ENCODE data around the gene PIK3CG.

Gene PIK3CG

DNA sequence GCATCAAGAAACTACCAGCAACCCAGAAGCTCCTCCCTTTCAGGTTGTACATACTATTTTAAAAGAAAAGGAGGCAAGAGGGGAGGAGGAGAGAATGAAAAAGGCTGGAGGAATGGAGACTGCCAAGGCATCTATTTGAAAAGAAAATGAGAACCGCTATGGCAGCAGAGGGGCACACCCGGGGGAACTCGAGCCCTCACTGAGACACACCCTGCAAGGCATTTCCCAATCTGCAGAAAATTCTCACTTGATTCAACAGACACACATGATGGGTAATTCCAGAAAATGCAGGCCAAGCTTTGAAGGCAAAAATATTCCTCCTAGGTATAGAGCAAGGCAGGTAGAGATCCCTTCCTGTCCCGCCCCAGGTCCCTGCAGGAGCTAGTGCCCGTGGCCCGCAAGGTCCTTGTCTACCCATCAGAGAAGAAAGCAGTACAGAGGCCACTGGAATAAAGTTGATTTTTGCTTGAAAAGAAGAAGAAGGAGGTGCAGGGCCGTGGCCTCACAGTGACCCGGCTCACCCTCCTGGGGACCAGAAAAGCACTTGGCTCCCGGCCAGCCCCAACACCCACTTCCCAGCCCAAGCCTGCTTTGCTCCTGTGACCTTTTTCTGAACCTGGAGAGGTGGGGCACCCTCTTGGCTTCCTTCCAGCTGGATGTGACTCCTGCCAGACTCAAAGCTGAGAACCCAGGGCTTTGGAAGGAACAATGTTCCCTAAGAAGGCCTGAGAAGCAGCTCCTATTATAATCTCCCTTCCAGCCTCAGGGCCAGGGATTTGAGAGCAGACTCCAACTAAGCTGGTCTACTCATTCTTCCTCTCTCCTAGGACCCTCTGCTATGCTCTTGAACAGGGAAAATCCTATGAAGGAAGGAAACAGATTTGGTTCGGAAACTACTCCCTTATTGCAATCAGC, 6.2 kb upstream of the PIK3CG start:
- DNase-seq: peak; percentile 41

DNA sequence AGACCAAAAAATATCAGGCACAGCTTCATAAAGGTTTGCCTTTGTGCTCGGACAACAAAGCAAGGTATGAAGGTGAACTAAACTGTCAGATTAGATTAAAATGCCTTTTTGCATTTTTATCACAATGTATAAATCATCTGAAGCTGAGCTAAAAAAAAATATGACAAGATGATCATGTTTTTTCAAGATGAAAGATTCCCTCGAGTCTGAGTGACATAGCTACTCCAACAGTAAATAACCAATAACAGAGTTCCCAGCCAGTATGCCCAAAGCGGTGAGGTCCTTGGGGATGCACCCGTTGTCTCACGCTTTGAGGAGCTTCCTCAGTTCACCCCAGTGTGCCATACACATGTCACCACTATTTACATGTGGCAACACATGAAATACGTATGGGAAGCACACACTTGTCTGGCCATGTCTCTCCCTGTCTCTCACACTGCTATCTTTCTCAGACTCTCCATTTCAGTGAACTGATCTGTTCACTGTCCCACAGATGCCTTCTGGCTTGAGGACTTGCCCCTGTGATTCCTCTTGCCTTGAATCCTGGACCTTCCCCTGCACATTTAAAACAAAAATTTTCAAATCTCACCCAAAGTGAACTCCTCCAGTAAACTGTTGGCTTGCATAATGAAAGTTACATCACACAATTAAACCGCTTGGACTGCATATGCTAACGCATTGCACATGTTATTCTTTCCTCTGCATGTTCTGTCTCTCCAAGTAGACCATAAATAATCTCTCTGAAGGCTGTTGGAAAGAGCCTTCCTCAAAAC, 2.6 kb upstream of the PIK3CG start:
- DNase-seq: peak; percentile 31

DNA sequence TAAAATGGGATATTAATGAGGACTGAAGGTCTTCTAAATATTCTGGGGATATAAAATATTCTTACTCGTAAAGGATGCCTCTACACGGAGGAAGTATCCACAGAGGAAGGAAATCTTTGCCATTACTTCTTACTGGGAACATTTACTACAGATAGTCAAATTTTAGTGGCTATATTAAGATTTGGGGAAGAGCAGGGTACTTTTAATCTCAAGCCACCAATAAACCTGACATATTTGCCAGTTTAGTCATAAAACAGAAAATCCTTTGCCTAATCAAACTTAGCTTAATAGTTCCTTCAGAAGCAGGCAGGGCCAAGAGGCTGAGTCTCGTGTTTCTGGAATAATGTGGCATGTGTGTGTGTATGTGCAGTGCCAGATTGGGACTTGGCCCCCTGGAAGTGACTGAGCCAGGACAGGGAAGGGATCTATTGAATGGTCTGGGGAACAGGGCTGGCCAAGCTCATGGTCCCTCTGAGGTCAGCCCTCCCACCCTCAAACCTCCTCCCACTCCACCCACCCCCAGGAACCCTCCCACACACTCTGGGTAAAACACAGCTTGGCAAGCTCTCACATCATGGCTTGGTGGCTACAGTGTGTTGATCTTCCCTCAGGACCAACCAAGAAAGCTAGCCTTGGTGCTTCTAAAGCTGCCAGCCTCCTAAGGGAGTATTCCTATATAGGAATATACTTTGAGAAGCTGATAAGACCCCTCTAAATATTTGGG, 1.6 kb upstream of the PIK3CG start:
- peak; percentile 5 for DNase-seq

DNA sequence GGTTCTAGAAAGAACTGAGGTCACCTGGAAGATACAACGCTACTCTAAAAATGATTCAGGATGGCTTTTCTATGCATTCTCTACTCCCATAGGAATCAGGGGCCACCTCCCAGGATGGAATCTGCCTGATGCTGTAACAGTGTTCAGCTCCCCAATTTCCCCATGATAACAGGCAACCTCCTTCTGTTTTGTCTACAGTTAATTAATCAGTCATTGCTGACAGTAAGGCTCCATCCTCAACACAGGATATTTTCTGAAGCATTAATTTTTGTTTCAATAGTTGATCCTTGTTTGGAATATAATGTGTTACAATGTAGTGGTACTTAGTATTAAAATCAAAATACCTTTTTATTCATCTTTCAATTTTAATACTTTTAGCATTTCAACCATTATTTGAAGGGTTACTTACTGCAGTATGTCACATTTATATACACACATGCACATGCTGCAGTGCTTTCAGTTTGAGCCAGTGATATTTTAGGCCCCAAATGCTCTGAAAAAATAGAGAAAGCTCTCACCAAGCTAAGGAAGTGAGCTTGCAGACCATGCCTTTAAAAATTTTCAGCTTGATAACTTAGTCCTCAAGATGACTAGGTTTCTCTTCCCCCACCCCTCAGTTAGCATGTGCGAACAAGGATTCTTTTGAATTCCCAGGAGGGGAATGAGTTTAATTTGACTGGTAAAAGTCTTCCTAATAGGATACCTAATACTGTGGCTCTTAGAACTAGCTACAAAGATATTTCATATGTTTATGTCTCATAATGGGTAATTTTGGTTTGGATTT, 592 bp upstream of the PIK3CG start:
- peak; percentile 33 for DNase-seq

DNA sequence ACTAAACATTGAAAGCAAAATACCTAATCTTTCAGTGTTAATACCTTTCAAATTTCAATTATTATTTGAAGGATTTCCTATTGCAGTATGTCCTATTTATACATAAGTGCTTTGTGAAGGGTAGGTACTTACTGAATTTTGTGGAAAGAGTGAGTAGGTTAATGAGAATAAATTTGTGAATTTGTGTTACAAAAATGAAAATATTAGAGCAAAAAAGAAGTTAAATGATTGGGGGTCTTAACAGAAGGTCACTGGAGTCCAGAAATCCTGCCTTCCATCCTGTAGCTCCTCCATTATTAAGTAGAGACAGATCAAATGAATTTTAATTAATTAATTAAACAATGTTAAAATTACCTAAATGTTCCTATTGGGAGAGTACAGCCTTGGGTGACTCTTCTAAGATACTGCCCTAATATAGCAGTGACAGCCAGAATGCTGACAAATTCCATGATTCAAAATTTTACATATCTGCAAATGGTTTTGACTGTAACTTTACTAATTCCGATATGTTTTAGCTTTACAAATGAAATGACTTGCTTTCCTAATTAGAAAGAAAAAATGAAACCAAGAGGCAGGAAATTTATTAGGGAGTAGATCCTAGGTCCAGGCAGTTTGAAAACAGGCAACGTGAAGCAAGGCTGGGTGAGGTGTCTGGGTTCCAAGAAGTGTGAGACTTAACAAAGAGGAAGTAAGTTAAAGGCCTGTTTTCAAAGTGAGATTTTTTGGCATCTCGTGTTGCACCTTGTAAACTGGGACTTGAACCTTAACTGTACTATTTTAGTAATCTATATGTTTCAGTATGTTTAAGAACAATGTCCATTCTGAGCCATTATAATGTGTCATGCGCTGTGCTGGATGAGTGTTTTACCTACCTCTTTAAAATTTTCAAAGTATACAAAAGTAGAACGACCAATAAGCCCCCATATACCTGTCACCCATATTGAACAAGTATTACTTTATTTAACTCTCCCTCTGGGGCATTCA, 1.5 kb downstream of the PIK3CG start:
- DNase-seq: no peak

DNA sequence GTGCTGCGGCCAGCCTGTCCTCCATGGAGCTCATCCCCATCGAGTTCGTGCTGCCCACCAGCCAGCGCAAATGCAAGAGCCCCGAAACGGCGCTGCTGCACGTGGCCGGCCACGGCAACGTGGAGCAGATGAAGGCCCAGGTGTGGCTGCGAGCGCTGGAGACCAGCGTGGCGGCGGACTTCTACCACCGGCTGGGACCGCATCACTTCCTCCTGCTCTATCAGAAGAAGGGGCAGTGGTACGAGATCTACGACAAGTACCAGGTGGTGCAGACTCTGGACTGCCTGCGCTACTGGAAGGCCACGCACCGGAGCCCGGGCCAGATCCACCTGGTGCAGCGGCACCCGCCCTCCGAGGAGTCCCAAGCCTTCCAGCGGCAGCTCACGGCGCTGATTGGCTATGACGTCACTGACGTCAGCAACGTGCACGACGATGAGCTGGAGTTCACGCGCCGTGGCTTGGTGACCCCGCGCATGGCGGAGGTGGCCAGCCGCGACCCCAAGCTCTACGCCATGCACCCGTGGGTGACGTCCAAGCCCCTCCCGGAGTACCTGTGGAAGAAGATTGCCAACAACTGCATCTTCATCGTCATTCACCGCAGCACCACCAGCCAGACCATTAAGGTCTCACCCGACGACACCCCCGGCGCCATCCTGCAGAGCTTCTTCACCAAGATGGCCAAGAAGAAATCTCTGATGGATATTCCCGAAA, 2.7 kb downstream of the PIK3CG start:
- no peak for DNase-seq

DNA sequence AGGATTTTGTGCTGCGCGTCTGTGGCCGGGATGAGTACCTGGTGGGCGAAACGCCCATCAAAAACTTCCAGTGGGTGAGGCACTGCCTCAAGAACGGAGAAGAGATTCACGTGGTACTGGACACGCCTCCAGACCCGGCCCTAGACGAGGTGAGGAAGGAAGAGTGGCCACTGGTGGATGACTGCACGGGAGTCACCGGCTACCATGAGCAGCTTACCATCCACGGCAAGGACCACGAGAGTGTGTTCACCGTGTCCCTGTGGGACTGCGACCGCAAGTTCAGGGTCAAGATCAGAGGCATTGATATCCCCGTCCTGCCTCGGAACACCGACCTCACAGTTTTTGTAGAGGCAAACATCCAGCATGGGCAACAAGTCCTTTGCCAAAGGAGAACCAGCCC, 3.3 kb downstream of the PIK3CG start:
- DNase-seq: no peak

DNA sequence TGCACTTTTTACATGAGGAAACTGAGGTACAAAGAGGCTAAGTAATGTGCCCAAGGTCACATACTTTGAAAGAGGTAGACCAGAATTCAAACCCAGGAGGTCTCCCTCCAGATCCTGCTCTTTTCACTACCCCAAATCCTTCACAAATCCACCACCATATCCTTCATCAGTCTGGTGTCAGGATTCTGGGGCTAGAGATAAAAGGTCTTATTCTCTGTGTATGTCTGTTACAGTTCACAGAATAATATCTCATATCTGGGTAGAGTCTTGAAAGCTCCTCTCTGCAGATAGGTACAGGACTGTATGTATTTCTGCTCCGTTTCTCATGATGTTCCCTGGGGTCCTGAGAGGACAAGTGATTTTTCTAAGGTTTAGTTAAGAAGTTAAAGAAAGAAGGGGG, 4.9 kb downstream of the PIK3CG start:
- no peak for DNase-seq

DNA sequence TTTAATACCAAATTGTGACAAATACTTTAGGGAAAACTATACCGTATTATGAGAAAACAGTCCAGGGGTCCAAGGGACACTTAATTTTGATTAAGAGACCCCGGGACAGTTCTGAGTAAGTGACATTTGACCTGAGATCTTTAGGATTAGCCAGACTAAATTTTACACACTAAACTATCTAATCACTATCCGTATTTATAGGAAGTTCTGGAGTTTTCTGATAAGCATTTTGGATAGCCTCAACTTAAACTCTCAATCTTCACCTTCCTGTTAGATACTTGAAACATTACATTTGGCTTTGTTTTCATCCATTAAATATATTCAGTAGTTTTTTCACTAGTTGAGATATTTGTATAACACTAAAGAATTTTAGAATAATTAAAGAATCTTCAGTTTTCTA, 5.4 kb downstream of the PIK3CG start:
- no peak for DNase-seq

DNA sequence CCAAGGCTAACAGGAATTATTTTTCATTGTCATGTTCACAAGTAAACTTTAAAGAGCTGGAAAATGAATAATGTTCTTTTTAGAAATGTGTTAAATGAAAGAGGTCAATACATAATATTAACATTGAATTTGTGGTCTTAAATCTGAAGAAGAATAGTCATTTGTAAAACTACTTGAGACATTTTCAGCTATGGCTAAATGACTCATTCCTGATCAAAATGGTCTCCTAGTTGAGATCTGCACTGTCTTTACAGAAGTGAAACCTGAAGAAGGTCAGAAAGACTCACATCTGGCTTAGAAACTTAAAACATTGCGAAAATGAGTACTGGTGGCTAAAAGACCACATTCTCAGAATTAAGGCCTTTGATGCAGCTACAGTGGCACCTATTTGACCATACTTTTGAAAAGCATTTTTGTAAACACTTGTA, 5.9 kb downstream of the PIK3CG start:
- DNase-seq: no peak

DNA sequence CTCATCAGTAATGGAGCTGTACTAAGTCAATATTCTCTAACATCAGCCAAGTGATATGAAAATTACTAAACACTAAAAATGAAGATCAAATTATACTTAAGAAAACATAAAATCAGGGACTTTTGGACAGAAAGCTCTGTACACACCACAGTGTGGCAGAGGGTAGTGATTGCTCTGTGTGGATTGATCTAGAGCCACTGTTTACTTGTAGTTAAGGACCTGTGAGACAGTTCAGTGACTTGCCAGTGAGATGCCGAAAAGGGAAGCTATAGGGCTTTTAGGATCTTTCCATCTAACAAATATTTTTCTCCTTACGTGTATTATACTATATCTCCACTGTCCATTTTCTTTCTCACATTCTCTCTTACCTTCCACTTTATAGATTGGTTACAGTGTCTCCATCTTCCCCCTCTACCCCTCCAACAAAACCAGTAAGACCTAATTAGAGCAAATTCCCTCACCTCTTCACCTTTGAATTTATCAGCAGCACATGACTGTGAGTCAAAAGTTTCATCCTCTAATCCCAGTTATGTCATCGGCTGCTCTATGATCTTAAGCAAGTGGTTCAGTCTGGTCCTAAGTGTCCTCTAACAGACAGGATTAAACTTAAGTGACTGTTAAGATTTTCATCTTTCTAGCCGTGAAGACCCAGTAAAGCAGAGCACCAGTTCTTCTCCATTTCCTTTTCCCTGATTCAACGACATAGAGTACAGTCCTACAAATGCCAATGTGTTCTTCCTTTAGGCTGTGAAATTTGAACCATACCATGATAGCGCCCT, 6.9 kb downstream of the PIK3CG start:
- DNase-seq: no peak

DNA sequence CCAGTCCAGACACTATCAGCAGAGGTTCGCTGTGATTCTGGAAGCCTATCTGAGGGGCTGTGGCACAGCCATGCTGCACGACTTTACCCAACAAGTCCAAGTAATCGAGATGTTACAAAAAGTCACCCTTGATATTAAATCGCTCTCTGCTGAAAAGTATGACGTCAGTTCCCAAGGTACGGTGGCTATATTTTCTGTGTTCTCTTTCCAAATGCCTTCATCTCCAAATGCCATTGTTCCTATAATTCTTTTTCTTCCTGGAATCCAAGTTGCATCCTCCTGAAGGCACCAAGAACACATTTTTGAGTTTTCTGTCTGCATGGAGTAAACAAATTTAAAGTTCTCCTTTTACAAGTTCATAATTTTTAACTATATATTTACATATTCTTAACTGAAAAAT, 7.7 kb downstream of the PIK3CG start:
- DNase-seq: no peak

DNA sequence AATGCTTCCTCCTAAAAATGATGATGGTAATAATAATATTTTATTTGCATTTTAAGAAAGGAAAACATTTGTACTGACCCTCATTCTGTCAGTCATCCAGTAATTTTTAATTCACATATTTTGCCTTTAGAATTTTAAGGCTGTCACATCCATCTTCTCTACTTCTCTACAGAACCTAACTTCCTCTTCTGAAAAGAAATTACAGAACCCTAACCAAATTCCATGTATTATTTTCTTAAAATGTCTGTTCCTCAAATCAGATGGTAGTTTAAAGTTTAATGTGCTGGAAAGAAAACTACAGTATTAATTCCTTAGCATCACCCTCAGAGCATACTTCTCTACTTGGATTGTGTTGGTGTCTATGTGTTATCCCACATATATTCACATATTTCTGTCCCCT, 9.0 kb downstream of the PIK3CG start:
- no peak for DNase-seq

DNA sequence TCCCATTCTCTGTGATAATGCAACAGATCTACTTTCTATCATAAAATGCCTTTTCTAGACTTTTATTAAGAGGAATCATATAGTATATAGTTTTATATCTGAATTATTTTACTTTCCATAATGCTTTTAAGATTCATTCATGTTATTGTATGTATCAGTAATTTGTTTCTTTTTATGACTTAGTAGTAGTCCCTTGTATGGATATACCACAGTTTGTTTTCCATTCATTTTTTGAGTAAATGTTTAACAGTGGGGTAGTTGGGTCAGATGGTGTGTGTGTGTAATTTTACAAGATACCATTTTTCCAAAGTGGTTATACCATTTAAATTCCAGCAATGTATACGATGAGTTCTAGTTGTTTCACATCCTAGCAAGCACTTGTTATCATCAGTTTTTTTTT, 10.4 kb downstream of the PIK3CG start:
- no peak for DNase-seq

DNA sequence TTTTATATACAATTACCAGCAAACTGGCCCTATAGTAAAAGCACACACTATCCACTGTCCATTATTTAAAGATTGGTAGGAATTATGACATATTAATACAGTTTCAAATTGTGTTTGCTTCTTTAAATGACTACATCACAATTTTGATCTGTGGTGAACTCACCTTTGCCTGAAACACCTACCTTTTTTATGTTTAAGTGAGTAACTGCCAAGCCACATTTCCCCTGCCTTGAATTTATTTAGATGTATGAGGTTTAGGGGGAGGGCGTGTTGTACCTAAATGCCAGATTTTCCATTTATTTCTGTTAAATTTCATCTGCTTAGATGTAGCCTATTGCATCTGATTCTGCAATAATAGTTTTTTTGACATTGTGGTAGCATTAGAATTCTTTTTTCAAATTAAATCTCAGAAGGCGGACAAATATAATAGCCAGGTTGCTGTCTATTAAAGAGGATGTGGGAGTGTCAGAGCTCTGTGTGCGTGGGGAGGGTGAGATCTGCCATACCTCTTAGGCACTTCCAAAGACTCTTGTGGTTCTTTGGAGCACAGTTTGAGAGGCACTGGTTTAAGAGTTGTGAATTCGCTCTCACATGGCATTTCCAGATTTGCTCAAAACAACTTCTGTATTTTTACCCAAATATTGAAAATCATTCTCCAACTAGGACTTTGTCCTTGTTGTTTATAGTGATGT, 13.8 kb downstream of the PIK3CG start:
- no peak for DNase-seq

DNA sequence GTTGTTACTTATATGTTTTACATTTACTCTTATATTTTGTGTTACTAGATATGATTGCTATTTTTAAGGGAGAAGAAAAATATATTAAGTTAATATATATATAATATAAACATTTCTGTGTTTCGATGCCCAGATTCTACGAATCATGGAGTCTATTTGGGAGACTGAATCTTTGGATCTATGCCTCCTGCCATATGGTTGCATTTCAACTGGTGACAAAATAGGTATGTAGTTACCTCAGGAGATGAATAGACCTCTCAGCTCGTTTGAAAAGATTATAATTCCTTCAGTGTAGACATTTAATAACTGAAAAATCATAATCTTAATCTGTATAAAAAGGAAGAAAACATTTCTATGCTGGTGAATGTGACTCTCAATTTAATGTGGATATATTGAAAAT, 16.9 kb downstream of the PIK3CG start:
- DNase-seq: no peak

DNA sequence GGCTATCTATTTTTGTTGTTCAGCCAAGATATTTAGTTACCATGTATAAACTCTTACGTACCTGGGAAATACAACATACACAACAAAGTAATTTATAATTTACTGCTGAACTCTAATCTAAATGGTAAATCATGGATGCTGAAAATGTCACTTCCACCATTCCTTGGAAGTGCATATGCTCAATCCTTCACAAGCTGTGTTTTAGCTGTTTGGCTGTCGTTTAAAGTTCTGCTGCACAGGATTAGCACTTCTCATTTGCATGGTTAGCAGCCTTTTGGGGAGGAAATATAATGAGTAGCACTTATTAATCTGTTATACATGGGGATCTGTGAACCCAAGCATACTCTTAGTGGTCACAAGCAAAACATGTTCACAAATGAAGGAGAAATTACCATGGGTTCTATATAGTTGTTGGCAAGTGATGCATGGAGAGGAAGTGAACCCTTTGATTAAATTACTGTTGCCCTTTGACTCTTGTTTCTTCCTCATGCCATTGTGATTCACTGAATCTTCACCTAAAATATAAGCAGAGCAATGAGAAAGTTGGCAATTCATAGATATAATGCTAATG, 18.5 kb downstream of the PIK3CG start:
- DNase-seq: no peak

DNA sequence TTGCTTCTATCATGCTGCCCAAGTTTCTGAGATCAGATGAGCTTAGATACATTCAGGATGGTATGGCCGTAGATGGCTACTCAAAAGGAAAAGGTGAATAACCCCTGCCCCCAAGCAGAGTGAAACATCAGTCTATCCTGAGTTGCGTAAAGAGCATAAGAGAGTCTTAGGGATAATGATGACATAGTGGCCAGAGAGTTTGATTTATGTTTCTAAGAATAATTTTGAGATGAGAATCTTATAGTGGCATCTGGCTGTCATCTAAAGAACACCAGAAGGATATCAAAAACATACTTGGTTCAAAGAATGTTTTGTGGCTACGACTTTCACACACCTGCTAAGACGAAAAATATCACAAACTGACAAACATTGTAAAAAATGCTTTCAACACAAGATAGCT, 20.6 kb downstream of the PIK3CG start:
- no peak for DNase-seq

DNA sequence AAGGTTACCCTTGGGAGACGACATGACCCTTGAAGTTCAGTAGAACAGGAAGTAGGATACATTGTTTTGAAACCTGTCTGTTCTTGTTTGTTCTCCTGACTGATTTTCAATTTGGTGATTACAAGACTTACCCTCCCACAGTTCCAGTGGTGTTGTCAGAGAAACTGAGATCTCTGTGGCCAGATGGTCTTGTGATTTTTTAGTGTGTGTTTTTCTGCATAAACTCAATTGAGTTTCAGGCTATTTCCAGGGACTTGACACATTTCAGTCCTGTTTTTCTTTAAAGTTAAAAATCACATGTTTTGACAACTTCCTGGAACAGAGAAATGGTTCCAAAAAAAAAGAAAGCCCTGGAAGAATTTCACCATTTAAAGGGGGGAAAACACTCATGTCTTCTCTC, 22.3 kb downstream of the PIK3CG start:
- DNase-seq: no peak

Data from fibroblast of skin of right biceps (primary cell).